HCT116 (cell line): ENCODE measurements around the gene ZEB1. TPM values are rescaled to one million over a fixed set of nuclear protein-coding genes. Genes with fewer than 3 reads are reported as not detected.

Experiments
- ATAC-seq: fragments of 200-7000 bp; cut with Tn5 transposase; 2 replicates; pipeline ENCODE4 v1.9.1; 2020; ENCODE audit warnings: mild to moderate bottlenecking, moderate library complexity
- BruUV-seq: library from RNA; stranded (reverse); fragments of 400-500 nt; replicated peaks from 2 replicates; lab custom pipeline; 2021; lab: Mats Ljungman, UMichigan
- CTCF ChIA-PET: fragments of 300-600 bp; sonication (Branson Sonifier 250); formaldehyde crosslinking; loops from one replicate; lab custom pipeline; 2021; ENCODE audit warnings: antibody characterized with exemption; lab: Charles Lee
- POLR2A ChIA-PET: fragments of 300-600, 350-600 bp; sonication (Branson Sonifier 250); formaldehyde crosslinking; loops from one replicate; lab custom pipeline; 2021; ENCODE audit warnings: antibody characterized with exemption; lab: Charles Lee
- RAD21 ChIA-PET, 2 experiments: fragments of 300-600 bp; sonication (Branson Sonifier 250); formaldehyde crosslinking; loops; one replicate each; lab custom pipeline; 2023; ENCODE audit warnings: low total read pairs in 2 of 2; ENCODE audit not compliant: uncharacterized antibody in 2 of 2, unreplicated experiment in 2 of 2, low non-redundant PET in 1 of 2; lab: Charles Lee
- DNase-seq: peaks from one replicate; pipeline ENCODE4 v3.0.0-alpha.2; 2010; ENCODE audit warnings: low read depth, low spot score
- H2AFZ ChIP-seq: fragments of 200-600 bp; shearing (Covaris generic), sonication (generic); 2 replicates; pipeline ENCODE4 v1.6.1; 2017; ENCODE audit warnings: low read depth, mixed run types, mixed read lengths, antibody characterized with exemption, low read length; ENCODE audit not compliant: poor library complexity, severe bottlenecking
- H3K27ac ChIP-seq: 2 replicates; pipeline ENCODE4 v1.5.1; 2012; ENCODE audit warnings: low read depth, low read length
- H3K27me3 ChIP-seq: fragments of 200-600 bp; sonication (generic); 2 replicates; pipeline ENCODE4 v1.6.1; 2016; ENCODE audit warnings: mixed run types, low read length, mixed read lengths; ENCODE audit not compliant: insufficient read depth
- H3K36me3 ChIP-seq, 2 experiments: fragments of 200-500 bp in 1 of 2; fragments of 200-600 bp in 1 of 2; sonication (Bioruptor generic) in 1 of 2; sonication (generic) in 1 of 2; 2 replicates each; pipeline versions ENCODE4 v1.5.1 to v1.6.1; 2014 to 2016; ENCODE audit warnings: low read length in 2 of 2, inconsistent platforms in 1 of 2, mixed read lengths in 1 of 2, mixed run types in 1 of 2; ENCODE audit not compliant: insufficient read depth in 2 of 2, control insufficient read depth in 1 of 2
- H3K4me1 ChIP-seq, 2 experiments: fragments of 200-600 bp in 1 of 2; sonication (generic) in 1 of 2; 2 replicates each; pipeline versions ENCODE4 v1.5.1 to v1.6.1; 2012 to 2017; ENCODE audit warnings: low read length in 2 of 2, inconsistent platforms in 1 of 2, mild to moderate bottlenecking in 1 of 2, mixed read lengths in 1 of 2, mixed run types in 1 of 2, moderate library complexity in 1 of 2; ENCODE audit not compliant: insufficient read depth in 2 of 2, control insufficient read depth in 1 of 2
- H3K4me2 ChIP-seq: fragments of 200-600 bp; sonication (generic); 2 replicates; pipeline ENCODE4 v1.6.1; 2017; ENCODE audit warnings: mixed run types, low read length, mixed read lengths
- H3K4me3 ChIP-seq, 2 experiments: fragments of 200-600 bp in 1 of 2; sonication (generic) in 1 of 2; replicated peaks in 1 of 2; 2 replicates each; pipeline ENCODE4 v1.5.1; 2011 to 2016; ENCODE audit warnings: low read length in 2 of 2, control low read depth in 1 of 2, low read depth in 1 of 2, mild to moderate bottlenecking in 1 of 2, mixed read lengths in 1 of 2, mixed run types in 1 of 2
- H3K79me2 ChIP-seq: fragments of 200-600 bp; sonication (generic); 2 replicates; pipeline ENCODE4 v1.6.1; 2017; ENCODE audit warnings: mild to moderate bottlenecking, mixed run types, low read length, moderate library complexity, mixed read lengths; ENCODE audit not compliant: insufficient read depth
- H3K9ac ChIP-seq: fragments of 200-600 bp; sonication (generic); 2 replicates; pipeline ENCODE4 v1.6.1; 2016; ENCODE audit warnings: low read length, mixed read lengths
- H3K9me2 ChIP-seq: fragments of 200-600 bp; sonication (generic), shearing (Covaris generic); 2 replicates; pipeline ENCODE4 v1.6.1; 2017; ENCODE audit warnings: mixed run types, mild to moderate bottlenecking, moderate library complexity; ENCODE audit not compliant: insufficient read depth
- H3K9me3 ChIP-seq, 2 experiments: fragments of 200-500 bp in 1 of 2; fragments of 200-600 bp in 1 of 2; sonication (Bioruptor generic) in 1 of 2; sonication (generic) in 1 of 2; 2 replicates each; pipeline ENCODE4 v1.6.1; 2014 to 2017; ENCODE audit warnings: low read length in 2 of 2, mixed read lengths in 2 of 2, inconsistent platforms in 1 of 2, low read depth in 1 of 2, mild to moderate bottlenecking in 1 of 2, mixed run types in 1 of 2, moderate library complexity in 1 of 2; ENCODE audit not compliant: control insufficient read depth in 1 of 2, insufficient read depth in 1 of 2
- H4K20me1 ChIP-seq: fragments of 200-600 bp; sonication (generic), shearing (Covaris generic); 2 replicates; pipeline ENCODE4 v1.6.1; 2017; ENCODE audit warnings: mixed run types, mild to moderate bottlenecking, moderate library complexity; ENCODE audit not compliant: insufficient read depth
- CBX3 ChIP-seq: IDR thresholded peaks from 2 replicates; pipeline ENCODE4 v1.6.1; 2012; ENCODE audit warnings: low read depth
- CEBPB ChIP-seq: IDR thresholded peaks from 2 replicates; pipeline ENCODE4 v1.6.1; 2012; ENCODE audit warnings: low read depth
- EGR1 ChIP-seq: IDR thresholded peaks from 2 replicates; pipeline ENCODE4 v1.6.1; 2012; ENCODE audit warnings: low read depth
- ELF1 ChIP-seq: IDR thresholded peaks from 2 replicates; pipeline ENCODE4 v1.6.1; 2012; ENCODE audit warnings: low read depth, borderline replicate concordance
- EZH2phosphoT487 ChIP-seq: fragments of 200-600 bp; IDR thresholded peaks from 2 replicates; pipeline ENCODE4 v1.6.1; 2018; ENCODE audit warnings: antibody characterized with exemption, borderline replicate concordance
- POLR2AphosphoS5 ChIP-seq: IDR thresholded peaks from 2 replicates; pipeline ENCODE4 v1.6.1; 2011; ENCODE audit warnings: mild to moderate bottlenecking, low read depth, low read length, moderate library complexity
- REST ChIP-seq: IDR thresholded peaks from 2 replicates; pipeline ENCODE4 v1.6.1; 2012; ENCODE audit warnings: low read depth
- ZNF274 ChIP-seq: fragments of 200-500 bp; sonication (Bioruptor generic); IDR thresholded peaks from 2 replicates; pipeline ENCODE4 v1.6.1; 2014; ENCODE audit warnings: mild to moderate bottlenecking, low read depth, low read length, inconsistent platforms
- intact Hi-C: fragments of 100-400 bp; cut with micrococcal nuclease; formaldehyde crosslinking; loops from 2 replicates; pipeline ENCODE4 v1.10.0; 2022
- total RNA-seq: library from RNA; stranded (reverse); gene quantifications from one replicate; pipeline ENCODE4 v1.2.1, GENCODE V29; 2021; ENCODE audit not compliant: unreplicated experiment

The ZEB1 gene
- total RNA-seq, 1 experiment from 2014 or later = 3.4 TPM

GRCh38 chr10:31397852-31398251, 78.8 kb downstream of the ZEB1 start:
- TF ChIP-seq REST = no peak
- TF ChIP-seq POLR2AphosphoS5 = no peak
- TF ChIP-seq EGR1 = no peak
- no peak for TF ChIP-seq ELF1
- TF ChIP-seq CBX3 = no peak
- no peak for TF ChIP-seq ZNF274
- TF ChIP-seq CEBPB = no peak
- no peak for TF ChIP-seq EZH2phosphoT487
- Histone ChIP-seq H3K4me1 (peaks cover 5 to 7% of the 10 kb centered on the region in 2 experiments; a peak in 3 of 4 replicates), H3K79me2 (no peaks in the 10 kb centered on the region), H2AFZ (no peak overlapping the region), H3K4me2 (no peak overlapping the region), H3K9ac (no peak overlapping the region), H4K20me1 (no peaks in the 10 kb centered on the region; the same call in 1 of the 2 replicates), H3K27me3 (no peaks in the 10 kb centered on the region), H3K9me2 (no peaks in the 10 kb centered on the region), H3K4me3 (no peak overlapping the region), H3K27ac (no peak overlapping the region), H3K9me3 (no peaks in the 10 kb centered on the region), H3K36me3 (no peaks in the 10 kb centered on the region)
- ChIA-PET RAD21 (no interaction called here), CTCF (no interaction called here), POLR2A (no interaction called here)
- BruUV-seq = no TSS peak
- ATAC-seq = no peak
- DNase-seq = no peak
- intact Hi-C loops = no loop called here
